H9 (cell line): ENCODE results near the gene HRAS. TPM values are rescaled to one million over a fixed set of nuclear protein-coding genes. Genes with fewer than 3 reads are reported as not detected.

Source experiments
- DNase-seq: peaks from one replicate; pipeline ENCODE4 v3.0.0-alpha.2; 2017
- H2AFZ ChIP-seq: one replicate; pipeline ENCODE4 v1.6.1; 2013; ENCODE audit warnings: mild to moderate bottlenecking, low read length, control low read depth, moderate library complexity
- H2AK5ac ChIP-seq: 2 replicates; pipeline ENCODE4 v1.6.1; 2013; ENCODE audit warnings: low read length, control low read depth, mixed read lengths; ENCODE audit not compliant: insufficient read length
- H2BK120ac ChIP-seq: one replicate; pipeline ENCODE4 v1.6.1; 2013; ENCODE audit warnings: low read depth, mild to moderate bottlenecking, low read length, control low read depth, inconsistent platforms; ENCODE audit not compliant: poor library complexity, severe bottlenecking
- H2BK12ac ChIP-seq: 2 replicates; pipeline ENCODE4 v1.6.1; 2013; ENCODE audit warnings: low read length, control low read depth, mixed read lengths, low read depth; ENCODE audit not compliant: insufficient read length
- H2BK15ac ChIP-seq: 2 replicates; pipeline ENCODE4 v1.6.1; 2013; ENCODE audit warnings: low read depth, low read length, control low read depth
- H2BK20ac ChIP-seq: one replicate; pipeline ENCODE4 v1.6.1; 2013; ENCODE audit warnings: low read depth, mild to moderate bottlenecking, low read length, control low read depth, inconsistent platforms; ENCODE audit not compliant: poor library complexity, severe bottlenecking
- H2BK5ac ChIP-seq: 2 replicates; pipeline ENCODE4 v1.6.1; 2013; ENCODE audit warnings: low read length, control low read depth, mixed read lengths; ENCODE audit not compliant: insufficient read length
- H3K14ac ChIP-seq: 2 replicates; pipeline ENCODE4 v1.6.1; 2013; ENCODE audit warnings: low read length, control low read depth; ENCODE audit not compliant: insufficient read depth
- H3K18ac ChIP-seq: 2 replicates; pipeline ENCODE4 v1.6.1; 2013; ENCODE audit warnings: low read depth, mild to moderate bottlenecking, mixed read lengths, low read length, control low read depth; ENCODE audit not compliant: insufficient read length
- H3K23ac ChIP-seq: 2 replicates; pipeline ENCODE4 v1.6.1; 2013; ENCODE audit warnings: low read length, control low read depth, mixed read lengths, low read depth; ENCODE audit not compliant: insufficient read length
- H3K23me2 ChIP-seq: 2 replicates; pipeline ENCODE4 v1.6.1; 2013; ENCODE audit warnings: low read depth, mild to moderate bottlenecking, mixed read lengths, low read length, control low read depth; ENCODE audit not compliant: insufficient read length, poor library complexity, severe bottlenecking
- H3K27ac ChIP-seq: 2 replicates; pipeline ENCODE4 v1.5.1; 2013; ENCODE audit warnings: low read length, control low read depth, mixed read lengths, low read depth; ENCODE audit not compliant: insufficient read length
- H3K27me3 ChIP-seq: 2 replicates; pipeline ENCODE4 v1.6.1; 2013; ENCODE audit warnings: low read length, control low read depth, inconsistent platforms; ENCODE audit not compliant: insufficient read depth
- H3K4ac ChIP-seq: 2 replicates; pipeline ENCODE4 v1.6.1; 2013; ENCODE audit warnings: low read depth, mild to moderate bottlenecking, control low read depth, inconsistent platforms, low read length, moderate library complexity
- H3K4me1 ChIP-seq: 2 replicates; pipeline ENCODE4 v1.6.1; 2013; ENCODE audit warnings: low read length, control low read depth, inconsistent platforms; ENCODE audit not compliant: insufficient read depth
- H3K4me2 ChIP-seq: 2 replicates; pipeline ENCODE4 v1.6.1; 2013; ENCODE audit warnings: low read length, control low read depth, mixed read lengths; ENCODE audit not compliant: insufficient read length, insufficient read depth
- H3K56ac ChIP-seq: 2 replicates; pipeline ENCODE4 v1.6.1; 2013; ENCODE audit warnings: low read depth, mild to moderate bottlenecking, mixed read lengths, low read length, control low read depth; ENCODE audit not compliant: insufficient read length
- H3K79me1 ChIP-seq: 2 replicates; pipeline ENCODE4 v1.6.1; 2013; ENCODE audit warnings: low read depth, mild to moderate bottlenecking, moderate library complexity, low read length, control low read depth, inconsistent platforms; ENCODE audit not compliant: insufficient read depth, poor library complexity, severe bottlenecking
- H3K79me2 ChIP-seq: 2 replicates; pipeline ENCODE4 v1.6.1; 2013; ENCODE audit warnings: low read length, control low read depth, inconsistent platforms; ENCODE audit not compliant: insufficient read depth
- H3K9ac ChIP-seq: 2 replicates; pipeline ENCODE4 v1.6.1; 2013; ENCODE audit warnings: low read length, control low read depth, mixed read lengths; ENCODE audit not compliant: insufficient read length; ENCODE audit errors: extremely low read depth
- H3K9me3 ChIP-seq: one replicate; pipeline ENCODE4 v1.6.1; 2013; ENCODE audit warnings: low read depth, low read length, inconsistent platforms; ENCODE audit not compliant: control insufficient read depth
- H3T11ph ChIP-seq: one replicate; pipeline ENCODE4 v1.6.1; 2013; ENCODE audit warnings: mild to moderate bottlenecking, low read length, control low read depth, inconsistent platforms
- H4K20me1 ChIP-seq: one replicate; pipeline ENCODE4 v1.6.1; 2013; ENCODE audit not compliant: control insufficient read depth, insufficient read length, insufficient read depth
- H4K5ac ChIP-seq: 2 replicates; pipeline ENCODE4 v1.6.1; 2013; ENCODE audit warnings: low read depth, mild to moderate bottlenecking, mixed read lengths, low read length, control low read depth; ENCODE audit not compliant: insufficient read length
- H4K8ac ChIP-seq: replicated peaks from 2 replicates; pipeline ENCODE4 v1.6.1; 2013; ENCODE audit warnings: low read length, control low read depth, mixed read lengths, low read depth; ENCODE audit not compliant: insufficient read length
- H4K91ac ChIP-seq: 2 replicates; pipeline ENCODE4 v1.6.1; 2013; ENCODE audit warnings: low read depth, mild to moderate bottlenecking, moderate library complexity, mixed read lengths, low read length, control low read depth; ENCODE audit not compliant: insufficient read length
- H3K27ac Mint-ChIP-seq, 3 experiments: 2 replicates in 2 of 3; 3 replicates in 1 of 3; pipeline ENCODE4 v1.8.0; 2020 to 2021; ENCODE audit warnings: mixed read lengths in 3 of 3, mild to moderate bottlenecking in 1 of 3, moderate library complexity in 1 of 3
- H3K27me3 Mint-ChIP-seq: 2 replicates; pipeline ENCODE4 v1.8.0; 2021; ENCODE audit warnings: low read depth, mild to moderate bottlenecking, moderate library complexity, mixed read lengths
- H3K36me3 Mint-ChIP-seq, 3 experiments: 2 replicates in 2 of 3; 3 replicates in 1 of 3; pipeline ENCODE4 v1.8.0; 2020 to 2021; ENCODE audit warnings: low read depth in 3 of 3, mixed read lengths in 3 of 3; ENCODE audit not compliant: insufficient read depth in 1 of 3
- H3K4me1 Mint-ChIP-seq, 2 experiments: 2 replicates each; pipeline ENCODE4 v1.8.0; 2020; ENCODE audit warnings: mixed read lengths in 2 of 2
- H3K4me3 Mint-ChIP-seq, 2 experiments: 2 replicates in 1 of 2; 3 replicates in 1 of 2; pipeline ENCODE4 v1.8.0; 2020 to 2021; ENCODE audit warnings: mild to moderate bottlenecking in 2 of 2, mixed read lengths in 2 of 2, moderate library complexity in 1 of 2
- H3K9me3 Mint-ChIP-seq, 2 experiments: 2 replicates in 1 of 2; 3 replicates in 1 of 2; pipeline ENCODE4 v1.8.0; 2020; ENCODE audit warnings: mild to moderate bottlenecking in 2 of 2, mixed read lengths in 2 of 2, moderate library complexity in 1 of 2
- CTCF ChIP-seq: fragments of 200-600 bp; sonication (generic); conservative IDR thresholded peaks from 3 replicates; pipeline ENCODE4 v1.8.0; 2021; ENCODE audit warnings: antibody characterized with exemption, mild to moderate bottlenecking
- WGBS: extraction: QIAGEN DNeasy Blood & Tissue Kit; methylation state at CpG from one replicate; pipeline ENCODE4 v1.1.7; 2013; ENCODE audit warnings: missing lambda C conversion rate, low lambda C conversion rate, mixed read lengths; ENCODE audit not compliant: insufficient read length; ENCODE audit errors: extremely low coverage; 5-methylcytosine and 5-hydroxymethylcytosine counted together
- total RNA-seq: library from RNA; stranded (reverse); gene quantifications from 2 replicates; pipeline ENCODE4 v1.2.1, GENCODE V29; 2021

Gene HRAS
- total RNA-seq, 1 experiment from 2014 or later, result 61.8 TPM

- whole genome bisulfite sequencing, result no CpG with 5 or more reads among the region's 20 CpGs
- H3K9me3 ChIP-seq, result no peaks in the 10 kb centered on the region
- no peak overlapping the region for H3T11ph ChIP-seq
- H3K4me1 Mint-ChIP-seq, result peaks cover 7 to 9% of the 10 kb centered on the region in 2 experiments; a peak in 3 of 4 replicates
- H3K18ac ChIP-seq, result no peak overlapping the region
- peaks cover 13% of the 10 kb centered on the region for H3K27me3 Mint-ChIP-seq
- H4K8ac ChIP-seq, result no peak overlapping the region
- H3K14ac ChIP-seq, result no peak overlapping the region
- no peaks in the 10 kb centered on the region for H3K4me1 ChIP-seq
- no peak overlapping the region for H4K91ac ChIP-seq
- no peak overlapping the region for H2BK20ac ChIP-seq
- no peak overlapping the region for H3K4me3 Mint-ChIP-seq
- H3K23ac ChIP-seq, result no peak overlapping the region
- H2BK12ac ChIP-seq, result no peak overlapping the region
- H3K4me2 ChIP-seq, result no peak overlapping the region
- no peak overlapping the region for H3K56ac ChIP-seq
- H3K9me3 Mint-ChIP-seq, result peaks cover 0 to 2% of the 10 kb centered on the region in 2 experiments; a peak in 2 of 5 replicates
- peaks cover 9% of the 10 kb centered on the region for H3K23me2 ChIP-seq
- no peak overlapping the region for H2AFZ ChIP-seq
- no peaks in the 10 kb centered on the region for H4K20me1 ChIP-seq
- no peaks in the 10 kb centered on the region for H3K27me3 ChIP-seq
- no peak overlapping the region for H2BK120ac ChIP-seq
- no peak for TF ChIP-seq CTCF
- H3K79me2 ChIP-seq, result no peaks in the 10 kb centered on the region
- H3K27ac ChIP-seq, result no peak overlapping the region
- H4K5ac ChIP-seq, result no peak overlapping the region
- H3K27ac Mint-ChIP-seq, result no peak overlapping the region
- H2BK15ac ChIP-seq, result no peak overlapping the region
- no peak overlapping the region for H2AK5ac ChIP-seq
- H3K79me1 ChIP-seq, result no peaks in the 10 kb centered on the region
- H2BK5ac ChIP-seq, result no peak overlapping the region
- no peak overlapping the region for H3K9ac ChIP-seq
- H3K36me3 Mint-ChIP-seq, result peaks cover 2 to 7% (median 5%) of the 10 kb centered on the region in 3 experiments; a peak in 5 of 7 replicates
- DNase-seq, result no peak
- H3K4ac ChIP-seq, result no peak overlapping the region
These were observed 6.1 kb upstream of the HRAS start for GRCh38 chr11:541433-541885.
